Femur (tissue), 1 donor: ENCODE measurements around the gene TSC1.

Experiments
- DNase-seq: peaks from one replicate; pipeline ENCODE4 v3.0.0-alpha.2; 2017

Gene TSC1

DNA sequence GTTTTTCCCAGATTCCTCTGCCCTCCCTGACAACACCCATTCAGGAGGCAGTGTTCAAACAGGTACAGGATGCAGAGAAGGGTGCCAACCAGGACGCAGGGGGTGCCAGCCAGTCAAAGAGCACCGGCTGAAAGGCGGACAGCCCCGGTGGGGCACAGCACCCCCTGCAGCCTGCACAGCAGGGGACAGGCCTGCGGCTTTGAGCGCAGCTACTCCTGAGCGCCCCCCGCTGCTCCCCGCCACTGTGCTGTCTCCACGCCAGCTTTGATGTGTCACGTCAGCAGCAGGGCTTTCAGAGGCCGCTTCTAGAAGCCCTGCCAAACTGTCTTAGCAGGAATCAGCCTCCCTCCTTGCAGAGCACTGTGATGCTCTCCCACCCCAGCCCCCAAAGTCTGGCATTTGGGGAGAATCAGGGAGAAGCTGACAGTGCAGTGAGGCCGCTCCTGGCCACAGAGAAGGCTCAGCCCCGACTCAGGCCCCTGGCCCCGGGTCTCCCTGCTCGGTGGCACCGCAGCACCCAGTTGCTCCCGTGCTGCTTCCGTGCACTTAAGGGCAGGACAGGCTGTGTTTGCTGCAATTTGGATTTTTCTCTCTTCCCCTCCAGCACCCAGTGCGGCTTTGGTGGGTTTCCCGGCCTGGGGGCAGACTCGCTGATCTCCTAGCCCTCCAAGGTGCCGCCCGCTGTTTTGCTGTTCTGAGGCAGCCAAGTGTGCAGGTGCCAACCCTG, 86.6 kb downstream of the TSC1 start:
- DNase-seq = peak; percentile 31

DNA sequence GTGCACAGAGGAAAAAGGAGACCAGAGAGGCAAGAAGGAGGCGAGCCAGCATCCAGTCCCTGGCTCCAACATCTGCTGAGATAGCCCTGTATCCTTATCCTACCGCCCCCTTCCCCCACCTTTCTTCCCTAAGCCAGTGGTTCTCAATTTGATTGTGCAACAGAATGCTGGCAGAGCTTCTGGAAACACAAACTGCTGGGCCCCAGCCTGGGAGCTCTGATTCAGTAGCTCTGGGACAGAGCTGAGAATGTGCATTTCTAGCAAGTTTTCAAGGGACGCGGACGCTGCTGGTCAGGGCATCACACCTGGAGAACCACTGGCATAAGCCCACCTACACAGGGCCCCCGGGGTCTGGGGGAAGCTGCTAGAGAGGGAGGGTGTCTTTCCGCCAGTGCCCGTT, 87.4 kb downstream of the TSC1 start:
- DNase-seq = peak; percentile 79

DNA sequence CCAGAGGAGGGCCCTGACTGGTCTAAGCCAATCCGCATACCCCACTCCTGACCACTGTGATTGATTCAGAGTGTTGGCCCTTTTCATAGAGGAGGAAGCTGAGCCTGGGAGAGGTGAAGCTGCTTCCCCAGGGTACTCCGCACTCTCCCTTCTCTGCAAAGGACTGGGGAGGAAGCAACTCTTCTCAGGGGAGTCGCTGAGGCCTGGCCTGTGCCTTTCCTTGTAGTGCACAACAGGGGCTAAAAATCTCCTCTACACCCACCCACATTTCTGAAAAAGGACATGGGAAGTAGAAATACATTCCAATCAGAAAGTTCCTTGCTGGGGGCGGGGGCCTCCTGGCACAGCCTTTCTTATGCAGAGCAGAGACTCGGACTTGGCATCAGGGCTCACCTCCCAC, 88.5 kb downstream of the TSC1 start:
- DNase-seq = no peak

DNA sequence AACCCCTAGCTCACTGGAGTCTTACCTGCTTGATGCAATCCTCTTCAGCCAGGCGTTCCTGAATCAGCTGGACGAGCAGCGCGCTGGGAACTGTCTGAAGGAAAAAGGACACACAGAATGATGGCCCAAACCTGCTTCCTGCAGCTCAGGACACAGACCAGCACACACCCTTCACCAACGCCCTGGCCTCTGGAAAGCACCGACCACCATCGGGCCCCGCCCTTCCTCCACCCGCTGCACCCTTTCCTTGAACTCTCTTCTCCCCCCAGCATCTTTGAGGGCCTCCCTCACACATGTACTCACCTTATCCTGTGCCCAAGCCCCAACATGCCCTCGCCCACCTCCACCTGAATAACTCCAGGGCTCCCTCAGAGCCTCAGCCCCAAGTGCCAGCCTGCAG, 89.6 kb downstream of the TSC1 start:
- DNase-seq = no peak

DNA sequence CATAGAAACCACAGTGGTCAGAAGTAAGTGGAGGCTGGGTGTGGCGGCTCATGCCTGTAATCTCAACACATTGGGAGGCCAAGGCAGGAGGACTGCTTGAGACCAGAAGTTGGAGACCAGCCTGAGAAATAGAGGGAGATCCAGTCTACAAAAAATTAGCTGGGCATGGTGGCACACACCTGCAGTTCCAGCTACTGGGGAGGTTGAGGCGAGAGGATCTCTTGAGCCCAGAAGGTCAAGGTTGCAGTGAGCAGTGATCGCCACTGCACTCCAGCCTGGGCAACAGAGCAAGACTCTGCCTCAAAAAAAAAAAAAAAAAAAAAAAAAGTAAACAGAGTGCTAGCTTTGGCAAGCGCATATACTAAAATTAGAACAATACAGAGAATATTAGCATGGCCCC, 90.9 kb downstream of the TSC1 start:
- DNase-seq = no peak

DNA sequence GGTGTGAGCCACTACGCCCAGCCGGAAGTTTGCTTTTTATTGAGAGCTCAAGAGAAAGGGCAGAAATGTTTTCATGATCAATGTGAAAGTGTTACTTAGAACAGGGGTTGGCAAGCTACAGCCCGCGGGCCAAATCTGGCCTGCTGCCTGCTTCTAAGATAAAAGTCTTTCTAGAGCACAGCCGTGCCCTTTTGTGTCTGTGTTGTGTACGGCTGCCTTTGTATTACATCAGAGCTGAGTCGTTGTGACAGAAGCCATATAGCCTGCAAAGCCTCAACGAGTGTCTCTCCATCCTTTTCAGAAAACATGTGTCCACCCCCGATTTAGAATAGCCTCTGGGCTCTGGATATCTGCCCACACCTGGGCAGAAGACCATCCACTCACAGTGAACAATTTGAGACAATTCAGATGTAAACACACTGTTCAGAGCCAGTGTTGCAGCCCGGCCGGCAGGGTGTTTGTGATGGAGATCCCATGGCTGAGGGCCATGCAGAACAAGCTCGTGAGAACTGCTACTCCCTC, 95.2 kb downstream of the TSC1 start:
- DNase-seq = no peak

DNA sequence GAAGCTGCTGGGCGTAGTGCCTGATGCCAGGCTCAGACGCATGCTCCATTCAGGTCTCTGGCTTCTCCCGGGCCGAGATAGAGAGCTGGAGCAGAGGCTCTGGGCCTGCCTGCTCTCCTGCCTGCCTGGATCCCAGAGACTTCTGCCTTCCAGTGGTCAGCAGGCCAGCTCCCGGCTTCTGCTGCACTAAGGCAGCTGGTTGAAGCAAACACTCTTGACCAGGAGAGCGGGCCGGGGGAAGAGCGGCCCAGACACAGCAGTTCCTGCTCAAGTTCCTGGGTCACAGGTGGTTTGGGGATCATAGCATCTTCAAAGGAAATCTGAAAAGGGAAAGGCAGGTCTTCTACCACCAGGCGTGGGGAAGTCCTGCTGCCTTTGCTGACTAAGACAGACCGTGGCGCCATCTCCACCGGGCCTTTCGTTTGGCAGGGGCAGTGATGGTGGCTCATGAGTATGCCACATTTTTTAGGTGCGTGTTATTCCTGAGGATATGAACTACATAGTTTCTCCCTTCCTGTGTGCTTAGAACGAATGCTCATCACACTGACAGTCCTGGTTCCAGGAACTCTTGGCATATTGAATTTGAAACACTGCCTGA, 97.4 kb downstream of the TSC1 start:
- DNase-seq = no peak

DNA sequence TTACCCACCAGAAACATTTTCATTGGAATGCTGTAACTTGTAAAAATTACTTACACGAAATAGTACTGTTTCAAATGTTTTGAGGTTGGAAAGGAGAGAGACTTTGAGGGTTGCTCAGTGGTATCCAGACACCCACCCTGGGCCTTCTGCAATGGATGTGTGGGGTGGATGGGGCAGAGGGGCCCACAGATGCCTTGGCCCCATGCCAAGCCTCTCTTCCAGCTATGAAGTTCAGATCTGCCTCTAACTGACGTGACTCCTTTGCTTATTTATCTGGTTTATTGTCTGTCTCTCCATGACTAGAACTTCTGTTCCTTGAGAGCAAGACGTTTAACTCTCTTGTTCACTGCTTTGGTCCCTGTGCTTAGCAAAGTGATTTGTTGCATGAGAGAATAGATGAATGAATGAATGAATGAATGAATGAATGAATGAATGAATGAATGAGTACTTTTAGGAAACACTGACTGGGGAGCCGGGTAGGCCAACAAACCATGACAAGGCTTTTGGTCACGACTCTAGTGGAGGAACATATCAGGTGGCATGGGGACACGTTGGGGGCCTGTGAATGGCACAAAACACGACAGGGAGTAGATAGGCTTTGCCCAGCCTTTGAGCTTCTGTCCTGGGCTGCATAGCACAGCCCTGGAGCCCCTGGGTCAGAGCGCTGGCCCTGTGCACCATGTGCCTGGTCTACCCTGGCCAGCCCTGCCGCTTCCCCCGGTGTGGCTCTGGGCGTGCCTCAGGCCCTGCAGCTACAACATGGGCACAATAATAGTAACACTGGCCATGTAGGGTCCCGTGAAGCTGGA, 98.1 kb downstream of the TSC1 start:
- no peak for DNase-seq

DNA sequence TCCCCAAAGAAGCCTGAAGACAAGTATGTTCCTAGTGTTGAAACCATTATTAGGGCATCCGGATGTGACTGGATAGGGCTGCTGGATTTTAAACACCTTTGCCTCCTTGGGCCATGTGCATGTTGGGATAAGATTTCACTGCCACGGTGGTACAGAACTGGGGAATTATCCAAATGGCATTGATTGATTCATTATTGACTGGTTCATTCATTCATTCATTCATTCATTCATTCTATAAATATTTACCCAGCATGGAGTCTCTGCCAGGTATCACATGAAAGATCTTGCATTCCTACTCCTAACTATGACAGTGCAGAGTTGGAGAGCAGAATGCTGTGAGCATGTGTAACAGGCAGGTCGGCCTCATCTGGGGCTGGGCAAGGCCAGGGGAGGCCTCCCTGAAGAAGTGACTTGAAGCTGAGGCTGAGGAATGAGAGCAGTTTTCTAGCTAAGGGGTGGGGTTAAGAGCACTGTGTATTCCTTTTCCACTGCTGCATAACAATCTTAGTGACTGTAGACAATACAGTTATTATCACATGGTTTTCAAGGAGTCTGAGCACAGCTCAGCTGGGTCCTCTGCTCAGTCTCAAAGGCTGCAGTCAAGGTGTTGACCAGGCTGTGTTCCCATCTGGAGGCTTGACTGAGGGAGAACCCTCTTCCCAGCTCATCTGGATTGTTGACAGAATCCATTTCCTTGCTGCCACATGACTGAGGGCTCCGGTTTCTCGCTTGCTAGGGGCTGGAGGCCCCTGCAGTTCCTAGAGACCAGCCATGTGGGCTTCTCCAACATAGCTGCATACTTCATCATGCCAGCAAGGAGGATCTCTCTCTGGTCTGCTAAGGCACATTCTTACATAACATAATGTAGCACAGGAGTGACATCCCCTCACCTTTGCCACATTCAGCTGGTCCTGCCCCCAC, 102.0 kb downstream of the TSC1 start:
- DNase-seq = no peak
